ENCODE results near the gene CYRIA. TPM values are rescaled to one million over a fixed set of nuclear protein-coding genes. Genes with fewer than 3 reads are reported as not detected.

Gene CYRIA
- total and polyA plus RNA-seq, 10 of the 15 experiments (the other 5 are each of a cell fraction or from before 2014, with no cell fraction given) = 3.0 to 13.1 (median 8.5) TPM

DNA sequence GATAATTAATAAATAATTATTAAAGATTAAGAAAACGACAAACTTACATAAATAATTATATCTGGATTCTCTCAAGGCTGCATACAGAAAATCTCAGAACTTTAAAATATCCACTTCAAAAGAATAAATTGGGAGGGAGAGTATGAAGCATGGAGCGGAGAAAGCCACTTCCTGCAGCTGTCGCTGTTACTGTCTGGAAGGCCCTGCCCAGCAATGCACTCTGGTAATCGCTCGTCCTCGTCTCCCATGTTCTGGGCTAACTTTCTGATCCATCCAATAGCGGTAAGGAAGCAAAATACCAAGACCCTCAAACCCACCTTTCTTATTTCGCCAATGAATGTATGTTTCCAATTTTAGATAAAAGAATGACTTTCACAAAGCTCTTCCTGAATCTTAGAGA is 26.7 kb downstream of the CYRIA start:
- H3K36me3 ChIP-seq (ENCODE audit: control insufficient read depth in 2 of 2, insufficient read depth in 2 of 2, low read length in 1 of 2) = no peaks in the 10 kb centered on the region
- no peak overlapping the region for H3K4me2 ChIP-seq (ENCODE audit: control insufficient read depth, insufficient read depth)
- no peaks in the 10 kb centered on the region for H3K9me3 ChIP-seq (replicated peaks; ENCODE audit: control insufficient read depth, insufficient read depth, low read length)
- H3K4me3 ChIP-seq = no peak overlapping the region
- H3K27me3 ChIP-seq (replicated peaks in 1 of 2; ENCODE audit: control insufficient read depth in 2 of 2, insufficient read depth in 2 of 2, low read length in 1 of 2) = peaks cover 0 to 11% of the 10 kb centered on the region in 2 experiments; a peak in 1 of 4 replicates
- ChIA-PET CTCF (interaction anchor here (1.2 to 1.5 kb wide), 2 partner anchors 8 to 17 kb away, joined by 3 to 4 read pairs; no protein-coding TSS in a partner anchor), RAD21 (ENCODE audit: unreplicated experiment) (interaction anchor here (1.6 kb wide), 1 partner anchor 118 kb away, joined by 4 read pairs; no protein-coding TSS in a partner anchor), POLR2A (no interaction called here), SMC1A (ENCODE audit: uncharacterized antibody, unreplicated experiment) (interaction anchor here (0.9 to 1.2 kb wide), 2 partner anchors 12 to 66 kb away, joined by 3 to 4 read pairs; no protein-coding TSS in a partner anchor)
- H3K27ac ChIP-seq (ENCODE audit: control insufficient read depth, insufficient read depth) = no peak overlapping the region
- in situ Hi-C loops (cut with MboI) = no loop called here
- TF ChIP-seq NBN (IDR thresholded peaks at IDR 0.05) (no peak), RAD21 (IDR thresholded peaks at IDR 0.05; ENCODE audit: insufficient read depth, low read depth, low read length) (0 out of 2 replicates have a peak, but pooled peaks have one; percentile 16), SP1 (IDR thresholded peaks at IDR 0.05; ENCODE audit: low read depth, low read length) (no peak), SUPT20H (IDR thresholded peaks at IDR 0.05; ENCODE audit: borderline replicate concordance, control insufficient read depth, low read depth, low read length) (no peak)
- TF ChIP-seq, protein P1, sequence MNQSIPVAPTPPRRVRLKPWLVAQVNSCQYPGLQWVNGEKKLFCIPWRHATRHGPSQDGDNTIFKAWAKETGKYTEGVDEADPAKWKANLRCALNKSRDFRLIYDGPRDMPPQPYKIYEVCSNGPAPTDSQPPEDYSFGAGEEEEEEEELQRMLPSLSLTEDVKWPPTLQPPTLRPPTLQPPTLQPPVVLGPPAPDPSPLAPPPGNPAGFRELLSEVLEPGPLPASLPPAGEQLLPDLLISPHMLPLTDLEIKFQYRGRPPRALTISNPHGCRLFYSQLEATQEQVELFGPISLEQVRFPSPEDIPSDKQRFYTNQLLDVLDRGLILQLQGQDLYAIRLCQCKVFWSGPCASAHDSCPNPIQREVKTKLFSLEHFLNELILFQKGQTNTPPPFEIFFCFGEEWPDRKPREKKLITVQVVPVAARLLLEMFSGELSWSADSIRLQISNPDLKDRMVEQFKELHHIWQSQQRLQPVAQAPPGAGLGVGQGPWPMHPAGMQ (IDR thresholded peaks at IDR 0.05; ENCODE audit: borderline replicate concordance) = no peak
- TF ChIP-seq, protein P2, sequence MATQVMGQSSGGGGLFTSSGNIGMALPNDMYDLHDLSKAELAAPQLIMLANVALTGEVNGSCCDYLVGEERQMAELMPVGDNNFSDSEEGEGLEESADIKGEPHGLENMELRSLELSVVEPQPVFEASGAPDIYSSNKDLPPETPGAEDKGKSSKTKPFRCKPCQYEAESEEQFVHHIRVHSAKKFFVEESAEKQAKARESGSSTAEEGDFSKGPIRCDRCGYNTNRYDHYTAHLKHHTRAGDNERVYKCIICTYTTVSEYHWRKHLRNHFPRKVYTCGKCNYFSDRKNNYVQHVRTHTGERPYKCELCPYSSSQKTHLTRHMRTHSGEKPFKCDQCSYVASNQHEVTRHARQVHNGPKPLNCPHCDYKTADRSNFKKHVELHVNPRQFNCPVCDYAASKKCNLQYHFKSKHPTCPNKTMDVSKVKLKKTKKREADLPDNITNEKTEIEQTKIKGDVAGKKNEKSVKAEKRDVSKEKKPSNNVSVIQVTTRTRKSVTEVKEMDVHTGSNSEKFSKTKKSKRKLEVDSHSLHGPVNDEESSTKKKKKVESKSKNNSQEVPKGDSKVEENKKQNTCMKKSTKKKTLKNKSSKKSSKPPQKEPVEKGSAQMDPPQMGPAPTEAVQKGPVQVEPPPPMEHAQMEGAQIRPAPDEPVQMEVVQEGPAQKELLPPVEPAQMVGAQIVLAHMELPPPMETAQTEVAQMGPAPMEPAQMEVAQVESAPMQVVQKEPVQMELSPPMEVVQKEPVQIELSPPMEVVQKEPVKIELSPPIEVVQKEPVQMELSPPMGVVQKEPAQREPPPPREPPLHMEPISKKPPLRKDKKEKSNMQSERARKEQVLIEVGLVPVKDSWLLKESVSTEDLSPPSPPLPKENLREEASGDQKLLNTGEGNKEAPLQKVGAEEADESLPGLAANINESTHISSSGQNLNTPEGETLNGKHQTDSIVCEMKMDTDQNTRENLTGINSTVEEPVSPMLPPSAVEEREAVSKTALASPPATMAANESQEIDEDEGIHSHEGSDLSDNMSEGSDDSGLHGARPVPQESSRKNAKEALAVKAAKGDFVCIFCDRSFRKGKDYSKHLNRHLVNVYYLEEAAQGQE (IDR thresholded peaks at IDR 0.05; ENCODE audit: low read depth, low read length) = no peak
- no peaks in the 10 kb centered on the region for H3K4me1 ChIP-seq (ENCODE audit: control insufficient read depth, insufficient read depth, low read length)
- FAIRE-seq (no peak), DNase-seq (ENCODE audit: low read depth, low spot score) (no peak), ATAC-seq (no peak)
- BruUV-seq (replicated peaks) = no TSS peak
- no peak overlapping the region for H3K9ac ChIP-seq (ENCODE audit: control insufficient read depth, insufficient read depth, low read length)
- intact Hi-C loops (cut with micrococcal nuclease; ENCODE audit: unreplicated experiment) = no loop called here
- H2AFZ ChIP-seq (ENCODE audit: control insufficient read depth, low read depth, low read length) = no peak overlapping the region
- no peaks in the 10 kb centered on the region for H4K20me1 ChIP-seq (ENCODE audit: control insufficient read depth, insufficient read depth)
- no peaks in the 10 kb centered on the region for H3K79me2 ChIP-seq (ENCODE audit: control insufficient read depth, insufficient read depth, low read length)
- WGBS (ENCODE audit: insufficient coverage, insufficient replicate concordance, low lambda C conversion rate, missing lambda C conversion rate) = 59% methylated on average over 8 of the region's 8 CpGs
